Activated naive CD4-positive, alpha-beta T cell (primary cell): Measurements from ENCODE around the gene NEURL4.

Source experiments
- DNase-seq, 4 experiments: peaks; one replicate each; lab custom pipeline; 2025; lab: John Stamatoyannopoulos, UW

Gene NEURL4

GRCh38 chr17:7304179-7304578 lies 25.0 kb downstream of the NEURL4 start:
- DNase-seq, result no peak

GRCh38 chr17:7296189-7296861 lies 32.8 kb downstream of the NEURL4 start:
- peak in 3 of 4 experiments; percentile 21 to 63 (median 48) for DNase-seq

- no peak for DNase-seq
Observed at GRCh38 chr17:7295230-7296180, 33.6 kb downstream of the NEURL4 start.

- peak; percentile 25 to 62 (median 36) for DNase-seq
Observed at GRCh38 chr17:7294614-7295153, 34.5 kb downstream of the NEURL4 start, which contains the start of gene YBX2. TSS of gene YBX2 (minus strand) at chr17:7294639. CDS start at chr17:7294500, 139 bp downstream.

- DNase-seq, result no peak
Observed at GRCh38 chr17:7293816-7294613, 35.1 kb downstream of the NEURL4 start.

- DNase-seq, result no peak
Observed at GRCh38 chr17:7293159-7293558, 36.0 kb downstream of the NEURL4 start.

GRCh38 chr17:7292729-7293128 lies 36.4 kb downstream of the NEURL4 start:
- no peak for DNase-seq

- no peak for DNase-seq
Observed at GRCh38 chr17:7292194-7292593, 36.9 kb downstream of the NEURL4 start.

- DNase-seq, result no peak
Observed at GRCh38 chr17:7290685-7291084, 38.5 kb downstream of the NEURL4 start.

GRCh38 chr17:7290166-7290565 lies 39.0 kb downstream of the NEURL4 start:
- no peak for DNase-seq

GRCh38 chr17:7289256-7290032 lies 39.7 kb downstream of the NEURL4 start:
- DNase-seq, result no peak

- no peak for DNase-seq
Observed at GRCh38 chr17:7285679-7286078, 43.5 kb downstream of the NEURL4 start.

GRCh38 chr17:7284911-7285310 lies 44.2 kb downstream of the NEURL4 start:
- DNase-seq, result no peak

- no peak for DNase-seq
Observed at GRCh38 chr17:7283471-7284216, 45.5 kb downstream of the NEURL4 start.

GRCh38 chr17:7282752-7283321 lies 46.3 kb downstream of the NEURL4 start:
- no peak for DNase-seq

GRCh38 chr17:7281953-7282751 lies 47.0 kb downstream of the NEURL4 start:
- DNase-seq, result no peak

- DNase-seq, result peak; percentile 40 to 72 (median 56)
Observed at GRCh38 chr17:7281074-7281952, 47.8 kb downstream of the NEURL4 start, which contains the start of gene SLC2A4. TSS of gene SLC2A4 (plus strand) at chr17:7281718. CDS start at chr17:7281935, 217 bp downstream.

- peak; percentile 67 to 80 (median 78) for DNase-seq
Observed at GRCh38 chr17:7280519-7281073, 48.5 kb downstream of the NEURL4 start.
